Panc1 (cell line): Measurements from ENCODE around the gene SPARCL1. TPM values are rescaled to one million over a fixed set of nuclear protein-coding genes. Genes with fewer than 3 reads are reported as not detected.
"Not testable (repeated sequence)": the region's sequence is repeated elsewhere in the genome, so short reads cannot be mapped to it uniquely, and the experiment has no call there.

Experiments
- ATAC-seq: fragments of 200-7000 bp; cut with Tn5 transposase; 2 replicates; pipeline ENCODE4 v1.9.1; 2020; ENCODE audit warnings: mild to moderate bottlenecking, moderate library complexity
- BruUV-seq: library from RNA; stranded (reverse); fragments of 400-500 nt; replicated peaks from 2 replicates; lab custom pipeline; 2021; lab: Mats Ljungman, UMichigan
- CTCF ChIA-PET: fragments of 300-600 bp; sonication (Branson Sonifier 250); formaldehyde crosslinking; loops from one replicate; lab custom pipeline; 2022; ENCODE audit warnings: antibody characterized with exemption; lab: Charles Lee
- POLR2A ChIA-PET: fragments of 300-600 bp; sonication (Branson Sonifier 250); formaldehyde crosslinking; loops from one replicate; lab custom pipeline; 2022; ENCODE audit warnings: antibody characterized with exemption; lab: Charles Lee
- DNase-seq: peaks from one replicate; pipeline ENCODE4 v3.0.0-alpha.2; 2010; ENCODE audit warnings: low read depth, low spot score
- H3K27ac ChIP-seq: 2 replicates; pipeline ENCODE4 v1.5.1; 2011; ENCODE audit warnings: mild to moderate bottlenecking, low read length, inconsistent platforms
- H3K27me3 ChIP-seq: fragments of 200-500 bp; sonication (Bioruptor generic); 2 replicates; pipeline ENCODE4 v1.6.0; 2014; ENCODE audit warnings: low read length, inconsistent platforms; ENCODE audit not compliant: control insufficient read depth, insufficient read depth
- H3K36me3 ChIP-seq: fragments of 200-500 bp; sonication (Bioruptor generic); 2 replicates; pipeline ENCODE4 v1.5.1; 2014; ENCODE audit warnings: inconsistent platforms, mild to moderate bottlenecking, low read length, moderate library complexity; ENCODE audit not compliant: control insufficient read depth, insufficient read depth
- H3K4me1 ChIP-seq: 2 replicates; pipeline ENCODE4 v1.5.1; 2011; ENCODE audit warnings: inconsistent platforms, mild to moderate bottlenecking, low read length, moderate library complexity; ENCODE audit not compliant: control insufficient read depth, insufficient read depth
- H3K4me3 ChIP-seq, 2 experiments: 2 replicates each; pipeline ENCODE4 v1.5.1; 2011 to 2012; ENCODE audit warnings: low read depth in 2 of 2, low read length in 2 of 2, mild to moderate bottlenecking in 2 of 2, inconsistent platforms in 1 of 2, moderate library complexity in 1 of 2
- H3K9me3 ChIP-seq: fragments of 200-500 bp; sonication (Bioruptor generic); 2 replicates; pipeline ENCODE4 v1.5.1; 2014; ENCODE audit warnings: low read depth, mild to moderate bottlenecking, inconsistent platforms, low read length, moderate library complexity; ENCODE audit not compliant: control insufficient read depth, insufficient read depth
- CTCF ChIP-seq: fragments of 450-650 bp; IDR thresholded peaks from 2 replicates; pipeline ENCODE4 v1.5.1; 2017; ENCODE audit warnings: mild to moderate bottlenecking
- POLR2AphosphoS5 ChIP-seq: IDR thresholded peaks from 2 replicates; pipeline ENCODE4 v1.6.1; 2012; ENCODE audit warnings: mild to moderate bottlenecking, low read depth, low read length, moderate library complexity
- REST ChIP-seq, 2 experiments: IDR thresholded peaks; 2 replicates each; pipeline ENCODE4 v1.6.1; 2011 to 2012; ENCODE audit warnings: low read depth in 2 of 2, control low read depth in 1 of 2, low read length in 1 of 2, mild to moderate bottlenecking in 1 of 2, moderate library complexity in 1 of 2; ENCODE audit not compliant: insufficient read depth in 1 of 2
- SIN3A ChIP-seq: IDR thresholded peaks from 2 replicates; pipeline ENCODE4 v1.6.1; 2012; ENCODE audit warnings: low read depth, mild to moderate bottlenecking, low read length, moderate library complexity, borderline replicate concordance; ENCODE audit not compliant: insufficient read depth
- TCF7L2 ChIP-seq: IDR thresholded peaks from 2 replicates; pipeline ENCODE4 v1.6.1; 2011; ENCODE audit warnings: mild to moderate bottlenecking, low read depth, low read length, inconsistent platforms
- in situ Hi-C: cut with HindIII; loops from 2 replicates; pipeline ENCODE4 v1.10.0; 2016; ENCODE audit warnings: low sequenced_read_pairs, low pct_unique_long_range_greater_than_20kb
- intact Hi-C: fragments of 100-400 bp; cut with micrococcal nuclease; formaldehyde crosslinking; loops from one replicate; pipeline ENCODE4 v1.10.0; 2022; ENCODE audit not compliant: unreplicated experiment
- total RNA-seq: library from RNA; stranded (reverse); gene quantifications from one replicate; pipeline ENCODE4 v1.2.1, GENCODE V29; 2021; ENCODE audit not compliant: unreplicated experiment

SPARCL1 gene
- total RNA-seq, 1 experiment from 2014 or later = 0.57 TPM

- POLR2A ChIA-PET = no interaction called here
- intact Hi-C loops = no loop called here
Observed at GRCh38 chr4:87575408-87575807, 46.2 kb upstream of the SPARCL1 start.

GRCh38 chr4:87574996-87575395 is 45.8 kb upstream of the SPARCL1 start:
- no peak overlapping the region for H3K27ac ChIP-seq
- DNase-seq (no peak), ATAC-seq (no peak)
- BruUV-seq = no TSS peak
- ChIA-PET POLR2A (no interaction called here), CTCF (no interaction called here)
- no peak overlapping the region for H3K4me3 ChIP-seq
- no peaks in the 10 kb centered on the region for H3K27me3 ChIP-seq
- no peak for TF ChIP-seq SIN3A
- no peak for TF ChIP-seq TCF7L2
- no peak for TF ChIP-seq POLR2AphosphoS5
- no peak for TF ChIP-seq CTCF
- TF ChIP-seq REST (IDR thresholded peaks at IDR 0.05; ENCODE audit: insufficient read depth in 1 of 2, low read depth in 2 of 2, low read length in 1 of 2) = no peak
- H3K36me3 ChIP-seq = no peaks in the 10 kb centered on the region
- H3K4me1 ChIP-seq = no peaks in the 10 kb centered on the region
- in situ Hi-C loops (no loop called here), intact Hi-C loops (no loop called here)
- H3K9me3 ChIP-seq = no peaks in the 10 kb centered on the region

More at GRCh38 chr4:87575408-87575807, 46.2 kb upstream of the SPARCL1 start:
- no peak for TF ChIP-seq POLR2AphosphoS5
- no peak for TF ChIP-seq CTCF
- no peak for TF ChIP-seq SIN3A
- TF ChIP-seq TCF7L2 = no peak
- TF ChIP-seq REST (IDR thresholded peaks at IDR 0.05; ENCODE audit: insufficient read depth in 1 of 2, low read depth in 2 of 2, low read length in 1 of 2) = no peak
- Histone ChIP-seq H3K27me3 (no peaks in the 10 kb centered on the region), H3K36me3 (no peaks in the 10 kb centered on the region), H3K4me3 (no peak overlapping the region), H3K9me3 (no peaks in the 10 kb centered on the region), H3K4me1 (no peaks in the 10 kb centered on the region), H3K27ac (no peak overlapping the region)
- ATAC-seq (no peak), DNase-seq (no peak)
- in situ Hi-C loops = no loop called here
- CTCF ChIA-PET = no interaction called here
- no TSS peak for BruUV-seq

GRCh38 chr4:87574376-87574775 is 45.2 kb upstream of the SPARCL1 start:
- CTCF ChIA-PET, BruUV-seq, POLR2A ChIA-PET, ATAC-seq, intact Hi-C loops, H3K4me3 ChIP-seq, H3K9me3 ChIP-seq, H3K27ac ChIP-seq, H3K4me1 ChIP-seq, DNase-seq, H3K27me3 ChIP-seq, H3K36me3 ChIP-seq, in situ Hi-C loops: not testable (repeated sequence)
